Bronchial epithelial cell (primary cell): ENCODE results near the gene NCOA4. TPM values are rescaled to one million over a fixed set of nuclear protein-coding genes. Genes with fewer than 3 reads are reported as not detected.

Experiments
- DNase-seq: peaks from one replicate; pipeline ENCODE4 v3.0.0-alpha.2; 2010; ENCODE audit warnings: low read depth
- FAIRE-seq: peaks from 2 replicates; lab custom pipeline; 2011; peaks lifted over from hg19 to GRCh38; lab: Jason Lieb, UNC
- H3K27me3 ChIP-seq: 2 replicates; pipeline ENCODE4 v1.5.1; 2011; ENCODE audit warnings: low read length; ENCODE audit not compliant: control insufficient read depth, insufficient read depth
- H3K36me3 ChIP-seq: 2 replicates; pipeline ENCODE4 v1.5.1; 2011; ENCODE audit warnings: low read length; ENCODE audit not compliant: control insufficient read depth, insufficient read depth
- H3K4me3 ChIP-seq: 2 replicates; pipeline ENCODE4 v1.5.1; 2011; ENCODE audit warnings: mild to moderate bottlenecking, low read depth, low read length, control low read depth
- CTCF ChIP-seq: IDR thresholded peaks from 2 replicates; pipeline ENCODE4 v1.5.1; 2011; ENCODE audit warnings: mild to moderate bottlenecking, moderate library complexity, low read length, control low read depth, inconsistent platforms; ENCODE audit not compliant: insufficient read depth, severe bottlenecking
- total RNA-seq: library from RNA; depleted of rRNA; stranded (reverse); fragments of >200 nt; gene quantifications from 2 replicates; pipeline ENCODE4 v1.2.1, GENCODE V29; 2014

Gene NCOA4
- total RNA-seq, 1 donor from 2014 or later: 150 TPM

DNA sequence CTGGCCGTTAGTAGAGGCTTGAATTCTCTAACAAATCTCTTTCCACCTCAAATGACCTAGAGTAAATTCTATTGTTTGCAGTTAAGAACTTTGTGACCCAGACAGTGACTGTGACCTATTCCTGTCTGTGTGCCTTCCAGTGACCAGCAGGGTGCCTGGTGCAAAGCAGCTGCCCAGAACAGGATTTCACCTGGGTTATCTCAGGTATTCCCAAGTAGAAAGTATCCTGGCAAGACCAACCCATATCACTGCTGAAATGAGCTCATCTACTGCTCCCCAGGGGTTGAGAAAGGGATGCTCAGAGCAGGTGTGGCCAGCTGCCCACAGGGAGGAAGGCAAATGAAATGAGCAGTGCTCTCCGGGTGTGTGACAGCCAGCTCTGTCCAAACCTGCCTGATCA is 17.7 kb upstream of the NCOA4 start:
- no peak for TF ChIP-seq CTCF
- no peak for DNase-seq
- Histone ChIP-seq H3K4me3 (no peak overlapping the region), H3K27me3 (no peaks in the 10 kb centered on the region), H3K36me3 (no peaks in the 10 kb centered on the region)
- FAIRE-seq: no peak

- FAIRE-seq: no peak
- DNase-seq: no peak
- Histone ChIP-seq H3K4me3 (no peak within 1 kb of the TSS), H3K36me3 (no peaks in the 10 kb centered on the region), H3K27me3 (no peaks in the 10 kb centered on the region)
- TF ChIP-seq CTCF: no peak
Measured at GRCh38 chr10:46046261-46046660, 15.8 kb upstream of the NCOA4 start, which contains the start of gene MSMB. MSMB (minus strand) TSS chr10:46046269; CDS start chr10:46046237, 32 bp downstream.

DNA sequence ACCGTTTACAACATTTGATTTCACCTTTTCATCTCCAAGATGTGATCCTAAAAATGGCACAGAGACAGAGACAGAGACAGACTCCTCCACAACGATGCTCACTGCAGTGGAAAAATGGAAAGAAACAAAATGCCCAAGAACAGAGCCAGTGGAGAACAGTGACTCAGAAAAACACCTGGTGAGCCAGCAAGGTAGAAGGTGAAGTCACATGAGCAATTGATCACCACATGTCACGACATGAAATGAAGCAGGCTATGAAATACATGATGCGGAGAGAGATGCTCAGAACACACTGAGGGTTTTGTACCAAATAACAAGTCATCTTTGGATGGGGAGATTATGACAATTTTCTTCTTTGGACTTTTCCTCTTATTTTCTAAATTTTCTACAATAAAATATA is 12.1 kb upstream of the NCOA4 start:
- FAIRE-seq (no peak), DNase-seq (peak; percentile 88)
- H3K36me3 ChIP-seq: no peaks in the 10 kb centered on the region
- H3K27me3 ChIP-seq: no peaks in the 10 kb centered on the region
- no peak overlapping the region for H3K4me3 ChIP-seq
- TF ChIP-seq CTCF: no peak

- no peak overlapping the region for H3K4me3 ChIP-seq
Measured at GRCh38 chr10:46040004-46040403, 9.6 kb upstream of the NCOA4 start.

GRCh38 chr10:46037107-46037825 is 6.8 kb upstream of the NCOA4 start:
- no peak for TF ChIP-seq CTCF
- no peak for DNase-seq
- H3K36me3 ChIP-seq: no peaks in the 10 kb centered on the region
- no peak overlapping the region for H3K4me3 ChIP-seq
- FAIRE-seq: no peak
- H3K27me3 ChIP-seq: no peaks in the 10 kb centered on the region

More at GRCh38 chr10:46040004-46040403, 9.6 kb upstream of the NCOA4 start:
- Histone ChIP-seq H3K36me3 (no peaks in the 10 kb centered on the region), H3K27me3 (no peaks in the 10 kb centered on the region)
- no peak for TF ChIP-seq CTCF
- DNase-seq: peak; percentile 66
- FAIRE-seq: no peak
